UCSD-AML1 (cell line): ENCODE measurements around the gene GP9.
"Not testable (repeated sequence)": the region's sequence is repeated elsewhere in the genome, so short reads cannot be mapped to it uniquely, and the experiment has no call there.

Experiments used
- DNase-seq: peaks from one replicate; lab custom pipeline; 2025; ENCODE audit not compliant: unreplicated experiment; lab: John Stamatoyannopoulos, UW

The GP9 gene

DNA sequence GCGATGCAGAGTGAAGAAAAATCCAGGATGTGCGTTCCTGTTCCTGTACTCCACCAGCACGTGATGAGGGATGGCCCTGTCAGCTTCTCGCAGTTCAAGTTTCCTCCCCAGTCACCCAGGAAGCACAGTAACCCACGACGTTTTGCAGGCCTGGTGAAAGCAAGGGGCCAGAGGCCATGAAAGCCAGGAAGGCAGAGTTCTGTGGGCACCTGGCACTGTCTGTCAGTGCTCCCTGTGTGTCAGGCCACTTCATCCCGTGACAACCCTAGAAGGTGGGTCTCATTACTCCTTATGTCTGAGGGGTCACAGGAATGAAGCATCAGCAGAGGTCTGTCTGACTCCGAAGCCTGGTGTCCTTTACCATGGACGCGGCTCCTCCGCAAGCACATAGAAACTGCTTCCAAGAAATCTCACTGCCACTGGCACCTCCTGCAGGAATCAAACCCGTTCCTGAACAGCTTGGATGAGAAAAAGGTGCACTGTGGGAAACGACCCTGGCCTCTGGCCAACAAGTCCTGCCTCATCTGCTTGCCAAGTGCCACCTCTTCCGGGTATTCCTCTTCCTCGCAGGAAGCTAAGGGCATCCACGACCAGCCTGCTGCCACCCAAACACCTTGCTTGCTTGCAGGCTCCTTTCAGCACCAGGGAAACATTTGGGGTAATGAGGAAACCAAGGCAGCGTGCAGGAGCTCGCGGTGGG, 46.4 kb downstream of the GP9 start:
- DNase-seq: no peak

DNA sequence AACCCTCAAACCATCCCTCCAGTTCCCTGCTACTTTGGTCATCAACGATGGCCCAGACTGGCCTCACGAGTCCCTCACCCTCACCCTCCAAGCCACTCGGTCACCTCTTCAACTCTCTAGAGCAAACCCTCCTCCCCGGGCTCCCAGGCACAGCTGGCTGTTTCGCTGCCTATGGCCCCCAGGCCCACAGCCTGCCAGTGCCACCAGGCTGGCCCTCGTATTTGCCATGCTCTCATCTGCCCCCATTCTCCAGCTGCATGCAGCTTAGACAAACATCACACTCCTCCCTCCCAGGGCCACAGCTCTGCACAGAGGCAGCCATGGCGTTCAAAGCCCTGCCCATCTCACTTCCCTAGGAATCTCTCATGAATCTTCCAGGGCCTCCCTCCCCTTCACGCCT, 47.2 kb downstream of the GP9 start:
- DNase-seq: no peak

DNA sequence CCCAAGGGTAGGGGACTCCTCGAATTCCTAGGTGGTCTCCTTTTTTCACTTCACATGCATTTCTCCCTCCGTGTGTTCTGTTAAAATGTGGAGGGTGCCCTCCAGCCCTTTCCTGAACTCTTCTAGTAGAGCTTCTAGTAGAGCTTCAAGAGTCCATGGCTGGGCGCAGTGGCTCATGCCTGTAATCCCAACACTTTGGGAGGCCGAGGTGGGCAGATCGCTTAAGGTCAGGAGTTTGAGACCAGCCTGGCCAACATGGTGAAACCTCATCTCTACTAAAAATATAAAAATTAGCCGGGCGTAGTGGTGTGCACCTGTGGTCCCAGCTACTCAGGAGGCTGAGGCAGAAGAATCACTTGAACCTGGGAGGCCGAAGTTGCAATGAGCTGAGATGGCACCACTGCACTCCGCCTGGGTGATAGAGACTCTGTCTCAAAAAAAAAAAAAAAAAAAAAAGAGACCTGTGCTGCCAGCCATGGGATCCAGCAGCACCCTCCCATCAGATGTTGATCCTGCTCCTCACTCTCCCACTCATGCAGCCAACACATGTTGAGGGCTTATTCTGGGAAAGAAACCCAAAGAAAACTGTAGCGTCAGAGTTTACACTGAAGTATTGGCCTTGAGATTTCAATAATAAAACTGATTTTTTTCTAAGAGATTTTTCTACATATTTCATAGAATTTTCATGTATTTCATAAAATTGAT, 50.6 kb downstream of the GP9 start:
- DNase-seq: not testable (repeated sequence)
